Measurements from ENCODE around the gene MTMR2. TPM values are rescaled to one million over a fixed set of nuclear protein-coding genes. Genes with fewer than 3 reads are reported as not detected.
A peak's percentile ranks its signal among the peaks of the same experiment; 100 is the strongest.

The MTMR2 gene
- polyA plus RNA-seq, 3 donors, result 1.9 to 5.1 (median 2.6) TPM

DNA sequence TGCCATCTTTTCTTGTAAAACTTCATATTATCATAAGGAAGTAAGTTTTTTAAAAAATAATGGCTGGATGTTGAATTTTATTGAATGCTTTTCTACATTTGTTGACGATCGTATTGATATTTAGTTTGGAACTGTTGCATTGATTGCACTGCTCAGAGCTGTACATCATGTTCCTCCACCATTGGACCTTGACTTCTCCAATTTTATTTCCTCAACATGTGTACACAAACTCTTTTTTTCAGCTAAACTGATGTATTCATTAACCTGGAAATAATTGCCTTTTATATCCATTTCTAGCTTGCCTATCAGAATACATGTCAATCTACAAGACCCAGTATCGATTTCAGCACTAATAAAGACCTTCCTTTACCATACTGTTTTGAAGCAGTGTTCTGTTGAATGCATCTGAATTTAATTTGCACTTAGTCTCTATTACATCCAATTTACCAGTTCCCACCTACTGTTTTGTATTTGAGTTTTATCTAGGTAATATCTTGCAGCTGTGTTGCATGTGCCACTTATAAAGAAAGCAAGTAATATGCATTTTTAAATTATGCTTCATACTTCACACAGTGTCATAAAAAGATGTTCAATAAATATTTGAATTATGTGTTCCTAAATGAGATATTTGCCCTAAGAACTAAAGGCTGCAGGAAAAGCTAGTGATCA, 128.1 kb downstream of the MTMR2 start:
- Mint-ChIP-seq H3K4me3 (no peak overlapping the region), H3K27ac (no peak overlapping the region), H3K9me3 (peaks cover 0 to 1% (median 0%) of the 10 kb centered on the region in 7 donors), H3K4me1 (peaks cover 20% of the 10 kb centered on the region), H3K27me3 (ENCODE audit: low read depth in 3 of 3) (no peaks in the 10 kb centered on the region), H3K36me3 (peaks cover 18 to 19% of the 10 kb centered on the region in 2 donors)
- no peak for DNase-seq
- Histone ChIP-seq H3K27me3 (ENCODE audit: control insufficient read depth in 2 of 2, insufficient read depth in 2 of 2, low read length in 2 of 2) (no peaks in the 10 kb centered on the region), H3K36me3 (replicated peaks in 1 of 2; ENCODE audit: control insufficient read depth in 1 of 2, insufficient read depth in 2 of 2, low read length in 2 of 2) (peaks cover 11 to 17% of the 10 kb centered on the region in 2 donors), H3K4me1 (ENCODE audit: control insufficient read depth in 1 of 2, insufficient read depth in 2 of 2, low read length in 2 of 2) (peaks cover 9 to 16% of the 10 kb centered on the region in 2 donors), H3K9ac (ENCODE audit: insufficient read depth, low read length, poor library complexity, severe bottlenecking) (no peak overlapping the region), H2AFZ (ENCODE audit: insufficient read depth, low read depth, low read length, poor library complexity, severe bottlenecking) (no peak overlapping the region), H4K20me1 (ENCODE audit: insufficient read depth, low read length) (no peaks in the 10 kb centered on the region), H3K4me3 (replicated peaks in 1 of 3; ENCODE audit: low read depth in 2 of 3, low read length in 3 of 3) (no peak overlapping the region), H3K79me2 (ENCODE audit: insufficient read depth, low read length) (peaks cover 88% of the 10 kb centered on the region), H3K27ac (ENCODE audit: low read depth in 1 of 2, low read length in 2 of 2) (no peak overlapping the region), H3K9me3 (replicated peaks in 1 of 2; ENCODE audit: control insufficient read depth in 1 of 2, insufficient read depth in 1 of 2, low read length in 2 of 2) (no peaks in the 10 kb centered on the region), H3K4me2 (replicated peaks; ENCODE audit: extremely low read depth, low read length, poor library complexity, severe bottlenecking) (no peak overlapping the region)
- WGBS (ENCODE audit: insufficient coverage), result 100% methylated on average over 2 of the region's 3 CpGs
- intact Hi-C loops (cut with micrococcal nuclease), result no loop called here
- TF ChIP-seq, protein P1, sequence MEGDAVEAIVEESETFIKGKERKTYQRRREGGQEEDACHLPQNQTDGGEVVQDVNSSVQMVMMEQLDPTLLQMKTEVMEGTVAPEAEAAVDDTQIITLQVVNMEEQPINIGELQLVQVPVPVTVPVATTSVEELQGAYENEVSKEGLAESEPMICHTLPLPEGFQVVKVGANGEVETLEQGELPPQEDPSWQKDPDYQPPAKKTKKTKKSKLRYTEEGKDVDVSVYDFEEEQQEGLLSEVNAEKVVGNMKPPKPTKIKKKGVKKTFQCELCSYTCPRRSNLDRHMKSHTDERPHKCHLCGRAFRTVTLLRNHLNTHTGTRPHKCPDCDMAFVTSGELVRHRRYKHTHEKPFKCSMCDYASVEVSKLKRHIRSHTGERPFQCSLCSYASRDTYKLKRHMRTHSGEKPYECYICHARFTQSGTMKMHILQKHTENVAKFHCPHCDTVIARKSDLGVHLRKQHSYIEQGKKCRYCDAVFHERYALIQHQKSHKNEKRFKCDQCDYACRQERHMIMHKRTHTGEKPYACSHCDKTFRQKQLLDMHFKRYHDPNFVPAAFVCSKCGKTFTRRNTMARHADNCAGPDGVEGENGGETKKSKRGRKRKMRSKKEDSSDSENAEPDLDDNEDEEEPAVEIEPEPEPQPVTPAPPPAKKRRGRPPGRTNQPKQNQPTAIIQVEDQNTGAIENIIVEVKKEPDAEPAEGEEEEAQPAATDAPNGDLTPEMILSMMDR (IDR thresholded peaks at IDR 0.05), result no peak

DNA sequence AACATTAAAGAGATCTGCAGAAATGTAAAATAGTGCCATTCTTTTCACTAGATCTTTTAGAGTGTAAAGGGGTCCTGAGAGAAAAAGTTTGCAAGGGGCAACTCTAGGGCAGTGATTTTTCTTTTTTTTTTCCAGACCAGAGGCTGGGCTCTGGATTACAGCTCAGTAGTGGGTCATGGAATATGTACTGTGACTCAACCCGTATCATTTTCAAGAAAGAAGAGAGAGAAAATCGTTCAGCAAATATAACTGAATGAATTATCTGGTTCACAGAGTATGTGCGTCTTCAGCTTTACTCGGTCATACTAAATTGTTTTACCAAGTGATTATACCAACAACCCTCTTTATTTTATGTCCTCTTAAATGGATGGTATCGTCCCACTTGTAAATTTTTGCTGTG, 129.8 kb downstream of the MTMR2 start:
- Mint-ChIP-seq H3K27me3 (ENCODE audit: low read depth in 3 of 3) (no peaks in the 10 kb centered on the region), H3K4me1 (peaks cover 20% of the 10 kb centered on the region), H3K9me3 (peaks cover 0 to 1% (median 0%) of the 10 kb centered on the region in 7 donors), H3K27ac (peak overlapping the region in 2 of 7 donors; percentile 25 to 44), H3K36me3 (peaks cover 1 to 3% of the 10 kb centered on the region in 2 donors), H3K4me3 (no peak overlapping the region)
- Histone ChIP-seq H3K4me3 (replicated peaks in 1 of 3; ENCODE audit: low read depth in 2 of 3, low read length in 3 of 3) (no peak overlapping the region), H4K20me1 (ENCODE audit: insufficient read depth, low read length) (no peaks in the 10 kb centered on the region), H3K27me3 (ENCODE audit: control insufficient read depth in 2 of 2, insufficient read depth in 2 of 2, low read length in 2 of 2) (no peaks in the 10 kb centered on the region), H3K79me2 (ENCODE audit: insufficient read depth, low read length) (peaks cover 89% of the 10 kb centered on the region), H2AFZ (ENCODE audit: insufficient read depth, low read depth, low read length, poor library complexity, severe bottlenecking) (no peak overlapping the region), H3K4me2 (replicated peaks; ENCODE audit: extremely low read depth, low read length, poor library complexity, severe bottlenecking) (no peak overlapping the region), H3K9ac (ENCODE audit: insufficient read depth, low read length, poor library complexity, severe bottlenecking) (no peak overlapping the region), H3K27ac (ENCODE audit: low read depth in 1 of 2, low read length in 2 of 2) (peak overlapping the region in 1 of 2 donors; percentile 0), H3K9me3 (replicated peaks in 1 of 2; ENCODE audit: control insufficient read depth in 1 of 2, insufficient read depth in 1 of 2, low read length in 2 of 2) (no peaks in the 10 kb centered on the region), H3K36me3 (replicated peaks in 1 of 2; ENCODE audit: control insufficient read depth in 1 of 2, insufficient read depth in 2 of 2, low read length in 2 of 2) (peaks cover under 1% of the 10 kb centered on the region in 2 donors), H3K4me1 (ENCODE audit: control insufficient read depth in 1 of 2, insufficient read depth in 2 of 2, low read length in 2 of 2) (peaks cover 9 to 17% of the 10 kb centered on the region in 2 donors)
- DNase-seq, result no peak
- TF ChIP-seq, protein P1 (IDR thresholded peaks at IDR 0.05), result no peak
- intact Hi-C loops (cut with micrococcal nuclease), result no loop called here
- WGBS (ENCODE audit: insufficient coverage), result 100% methylated on average over 1 of the region's 5 CpGs

Data from CD14-positive monocyte (primary cell).